Common myeloid progenitor, CD34-positive (primary cell): ENCODE data around the gene HOXB5.

Source experiments
- CTCF ChIA-PET: fragments of 350-600 bp; sonication (Branson Sonifier 250); formaldehyde crosslinking; loops from one replicate; lab custom pipeline; 2021; ENCODE audit warnings: antibody characterized with exemption; lab: Charles Lee
- POLR2A ChIA-PET: fragments of 350-600 bp; sonication (Branson Sonifier 250); formaldehyde crosslinking; loops from one replicate; lab custom pipeline; 2021; ENCODE audit warnings: antibody characterized with exemption; lab: Charles Lee
- DNase-seq, 3 donors: peaks; one replicate each; pipeline versions ENCODE4 v3.0.0 to v3.0.0-alpha.2; 2013
- H3K27ac ChIP-seq, 2 experiments: 1 replicate in 1 of 2; 2 replicates in 1 of 2; pipeline ENCODE4 v1.7.0; 2013; ENCODE audit warnings: inconsistent platforms in 2 of 2, low read length in 2 of 2, mild to moderate bottlenecking in 2 of 2, low read depth in 1 of 2, moderate library complexity in 1 of 2; ENCODE audit not compliant: severe bottlenecking in 2 of 2, insufficient read depth in 1 of 2, poor library complexity in 1 of 2
- H3K27me3 ChIP-seq, 5 experiments: replicated peaks in 2 of 5; 1 replicate in 3 of 5; 2 replicates in 2 of 5; pipeline versions ENCODE4 v1.6.1 to v1.7.0; 2013; ENCODE audit warnings: low read length in 4 of 5, mild to moderate bottlenecking in 2 of 5, moderate library complexity in 2 of 5, inconsistent platforms in 1 of 5; ENCODE audit not compliant: insufficient read depth in 5 of 5, control insufficient read depth in 4 of 5
- H3K36me3 ChIP-seq, 4 experiments: 1 replicate in 2 of 4; 2 replicates in 2 of 4; pipeline versions ENCODE4 v1.6.1 to v1.7.0; 2013; ENCODE audit warnings: low read length in 3 of 4, control low read depth in 1 of 4, mild to moderate bottlenecking in 1 of 4; ENCODE audit not compliant: control insufficient read depth in 4 of 4, insufficient read depth in 4 of 4
- H3K4me1 ChIP-seq, 4 experiments: 1 replicate in 3 of 4; 2 replicates in 1 of 4; pipeline versions ENCODE4 v1.6.1 to v1.7.1; 2013; ENCODE audit warnings: low read length in 3 of 4, mild to moderate bottlenecking in 3 of 4, control low read depth in 1 of 4, inconsistent platforms in 1 of 4, moderate library complexity in 1 of 4; ENCODE audit not compliant: control insufficient read depth in 4 of 4, insufficient read depth in 4 of 4; ENCODE audit errors: control extremely low read depth in 1 of 4
- H3K4me3 ChIP-seq, 7 experiments: 1 replicate in 4 of 7; 2 replicates in 3 of 7; pipeline versions ENCODE4 v1.5.1 to v1.7.0; 2013; ENCODE audit warnings: mild to moderate bottlenecking in 7 of 7, low read length in 6 of 7, moderate library complexity in 6 of 7, inconsistent platforms in 2 of 7, low read depth in 2 of 7, control low read depth in 1 of 7; ENCODE audit not compliant: insufficient read depth in 4 of 7, control insufficient read depth in 1 of 7; ENCODE audit errors: extremely low read depth in 1 of 7
- H3K9me3 ChIP-seq, 5 experiments: 1 replicate in 4 of 5; 2 replicates in 1 of 5; pipeline versions ENCODE4 v1.6.1 to v1.7.1; 2013; ENCODE audit warnings: low read length in 4 of 5, mild to moderate bottlenecking in 2 of 5, inconsistent platforms in 1 of 5, low read depth in 1 of 5, moderate library complexity in 1 of 5; ENCODE audit not compliant: control insufficient read depth in 4 of 5, insufficient read depth in 2 of 5; ENCODE audit errors: control extremely low read depth in 1 of 5
- WGBS: methylation state at CpG from one replicate; pipeline ENCODE4 v1.1.5; 2013; ENCODE audit not compliant: insufficient coverage; 5-methylcytosine and 5-hydroxymethylcytosine counted together

The HOXB5 gene

DNA sequence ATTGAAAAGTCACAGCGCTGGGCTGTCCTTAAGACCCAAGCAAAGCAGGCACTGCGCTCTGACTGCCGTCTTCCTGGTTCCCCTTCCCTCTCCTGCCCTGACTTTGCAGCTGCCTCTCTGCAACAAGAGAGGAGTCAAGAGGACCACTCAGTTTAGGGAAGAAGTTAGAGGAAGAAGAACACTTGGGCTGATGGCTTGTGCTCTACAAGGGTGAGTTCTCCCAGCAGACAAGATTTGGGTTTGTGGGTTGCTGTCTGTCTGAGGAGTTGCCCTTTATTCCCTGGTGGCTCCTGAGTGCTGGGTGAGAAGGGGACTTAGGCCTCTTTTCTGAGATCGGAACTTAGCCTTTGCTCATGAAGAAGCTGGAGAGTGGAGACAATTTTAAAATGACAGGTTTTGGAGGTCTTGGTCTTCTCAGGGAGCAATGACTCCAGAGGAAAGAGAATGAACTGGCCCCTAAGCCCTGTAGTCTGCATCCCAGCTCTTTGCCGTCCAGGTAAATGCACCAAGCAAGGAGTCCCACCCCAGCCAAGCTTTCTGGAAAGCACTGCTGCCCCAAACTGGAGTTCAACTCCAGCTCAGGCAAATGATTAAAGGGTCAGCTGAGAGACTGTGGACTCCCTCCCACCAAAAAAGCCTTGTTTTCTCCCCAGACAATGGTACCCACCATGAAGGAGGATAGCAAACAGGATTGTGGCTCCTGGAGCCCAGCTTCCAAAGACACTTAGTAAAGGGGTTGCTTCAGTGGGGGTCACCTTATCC, 35.3 kb upstream of the HOXB5 start:
- POLR2A ChIA-PET = no interaction called here
- no peak for DNase-seq
- Histone ChIP-seq H3K27ac (peak overlapping the region in 1 of 2 experiments; percentile 76), H3K4me1 (peaks cover 0 to 31% (median 27%) of the 10 kb centered on the region in 4 experiments), H3K9me3 (no peaks in the 10 kb centered on the region), H3K36me3 (no peaks in the 10 kb centered on the region), H3K4me3 (no peak overlapping the region), H3K27me3 (peaks cover 18 to 99% (median 54%) of the 10 kb centered on the region in 5 experiments)
- 50% methylated on average over 4 of the region's 5 CpGs for WGBS
- CTCF ChIA-PET = interaction anchor here (0.6 to 1.7 kb wide), 4 partner anchors 8 to 35 kb away, joined by 3 to 7 read pairs (median 4); no protein-coding TSS in a partner anchor

DNA sequence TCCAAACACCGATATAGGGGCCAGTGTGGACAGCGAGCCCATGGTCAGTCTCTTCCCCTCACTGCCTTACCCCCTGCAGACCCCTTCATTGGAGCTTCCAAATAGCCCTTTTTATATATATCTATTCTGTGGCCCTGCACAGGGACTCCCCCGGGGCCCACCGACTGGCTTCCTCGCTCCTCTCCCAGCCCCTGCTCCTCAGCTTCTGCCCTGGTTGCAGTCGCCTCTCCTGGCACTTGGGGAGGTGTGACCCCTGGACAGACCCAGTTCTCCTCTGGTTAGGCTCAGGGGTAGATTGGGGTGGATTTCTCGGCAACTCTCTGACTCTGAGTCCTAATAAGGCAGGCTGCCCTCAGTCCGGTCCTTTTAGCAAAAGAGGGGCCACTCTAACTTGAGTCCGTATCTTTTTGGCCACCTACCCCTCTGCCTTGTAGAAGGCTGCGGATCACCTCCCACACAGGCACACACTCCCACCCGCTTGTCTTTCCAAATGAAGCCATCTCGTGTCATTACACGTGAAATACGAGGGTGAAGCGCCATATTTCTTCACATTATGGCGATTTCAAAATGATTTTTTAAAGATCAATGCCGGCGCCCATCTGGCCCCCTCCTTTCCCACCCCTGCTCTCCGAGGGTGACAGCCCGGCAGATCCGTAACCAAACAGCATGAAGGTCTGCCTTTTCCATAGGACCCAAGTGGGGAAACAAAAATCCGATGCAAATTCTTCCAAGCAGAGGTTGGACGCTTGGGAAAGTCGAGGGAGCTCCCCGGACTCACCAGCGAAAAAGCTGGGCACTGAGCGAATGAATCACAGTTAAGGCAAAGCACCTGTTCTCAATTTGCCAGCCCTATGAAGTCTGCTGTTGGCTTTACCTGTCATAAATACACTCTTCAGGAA, 34.3 kb upstream of the HOXB5 start:
- CTCF ChIA-PET = interaction anchor here (1.4 to 1.7 kb wide), 2 partner anchors 9 to 11 kb away, joined by 4 to 7 read pairs; no protein-coding TSS in a partner anchor
- H3K27me3 ChIP-seq = peaks cover 18 to 99% (median 57%) of the 10 kb centered on the region in 5 experiments
- no peaks in the 10 kb centered on the region for H3K36me3 ChIP-seq
- H3K4me1 ChIP-seq = peaks cover 0 to 28% (median 24%) of the 10 kb centered on the region in 4 experiments
- no peak for DNase-seq
- H3K27ac ChIP-seq = peak overlapping the region in 1 of 2 experiments; percentile 76
- WGBS = 74% methylated on average over 23 of the region's 27 CpGs
- no peaks in the 10 kb centered on the region for H3K9me3 ChIP-seq
- POLR2A ChIA-PET = interaction anchor here (0.7 kb wide), 1 partner anchor 520 kb away, joined by 3 read pairs; no protein-coding TSS in a partner anchor
- H3K4me3 ChIP-seq = no peak overlapping the region

DNA sequence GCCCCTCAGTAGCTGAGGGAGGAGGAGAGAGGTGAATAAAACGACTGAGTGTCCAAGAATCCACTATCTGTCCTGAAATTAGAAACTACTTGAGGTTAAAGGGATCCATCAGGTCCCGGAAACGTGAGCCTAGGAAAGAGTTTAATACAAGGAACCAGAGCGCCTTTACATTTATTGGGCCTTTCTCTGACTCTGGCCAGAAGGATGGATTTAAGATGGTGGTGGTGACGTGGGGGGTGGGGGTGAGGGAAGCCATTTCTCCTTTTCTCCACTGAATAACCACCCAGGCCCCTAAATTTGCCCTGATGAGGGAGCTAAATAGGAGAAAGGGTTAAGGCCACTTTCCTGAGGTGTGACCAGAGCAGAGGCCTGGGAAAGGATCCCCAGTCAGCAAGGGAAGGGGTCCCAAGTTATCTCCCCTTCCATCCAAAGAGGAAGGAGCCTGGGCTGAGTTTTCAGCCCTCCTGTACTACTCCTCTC, 33.6 kb upstream of the HOXB5 start:
- H3K27ac ChIP-seq = peak overlapping the region in 1 of 2 experiments; percentile 76
- ChIA-PET POLR2A (interaction anchor here (0.7 kb wide), 1 partner anchor 519 kb away, joined by 3 read pairs; no protein-coding TSS in a partner anchor), CTCF (interaction anchor here (0.5 to 2.8 kb wide), 4 partner anchors 9 to 592 kb away, joined by 4 to 27 read pairs (median 6); partner anchors contain the start of gene HOXB8)
- peaks cover 0 to 28% (median 24%) of the 10 kb centered on the region in 4 experiments for H3K4me1 ChIP-seq
- no peaks in the 10 kb centered on the region for H3K36me3 ChIP-seq
- WGBS = 55% methylated on average over 4 of the region's 5 CpGs
- no peak for DNase-seq
- peaks cover 18 to 99% (median 60%) of the 10 kb centered on the region in 5 experiments for H3K27me3 ChIP-seq
- H3K9me3 ChIP-seq = no peaks in the 10 kb centered on the region
- H3K4me3 ChIP-seq = peak overlapping the region in 2 of 7 experiments; percentile 11 to 31

DNA sequence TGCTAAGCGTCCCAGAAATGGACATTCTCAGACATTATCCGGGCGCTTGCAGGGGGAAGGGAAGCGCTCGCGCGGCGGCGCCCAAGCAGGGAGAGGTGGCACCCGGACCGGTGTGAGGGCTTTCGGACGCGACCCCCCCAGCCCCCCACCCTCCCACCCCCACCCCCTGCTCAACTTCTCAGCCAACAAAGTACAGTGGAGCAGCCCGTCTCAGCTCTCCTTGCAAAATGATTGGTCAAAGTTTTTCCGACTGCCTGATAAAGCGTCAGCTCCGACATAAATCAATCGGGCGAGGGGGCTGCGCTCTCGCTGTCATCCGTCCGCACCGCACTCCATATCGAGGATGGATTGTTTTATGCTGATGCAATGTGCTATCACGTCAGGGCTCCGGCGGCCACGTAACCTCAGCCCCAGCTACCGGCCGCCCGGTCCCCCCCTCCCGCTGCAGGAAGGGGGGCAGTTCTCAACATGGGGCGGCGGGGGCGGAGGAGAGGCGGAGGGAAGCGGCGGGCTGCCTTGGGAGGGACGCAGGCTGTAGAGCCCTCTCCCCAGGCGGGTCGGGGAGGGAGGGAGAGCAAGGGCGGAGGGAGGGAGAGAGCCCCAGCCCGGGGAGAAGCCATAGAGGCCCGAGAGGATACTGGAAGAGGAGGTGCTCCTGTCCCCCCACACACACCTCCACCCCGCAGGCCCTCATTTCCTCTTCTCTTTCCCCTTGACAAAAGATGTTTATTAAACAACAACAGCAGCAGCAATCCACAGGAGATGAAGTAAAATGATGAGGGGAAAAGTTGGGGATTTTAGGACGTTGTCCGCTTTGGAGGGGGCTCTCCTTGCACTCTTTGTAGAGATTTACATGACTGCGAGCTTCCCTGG, 32.9 kb upstream of the HOXB5 start, which contains the start of gene HOXB9:
Gene HOXB9 (minus strand): TSS at position 114 of the 873 bp plus-strand sequence. CDS start 89 bp downstream, at position 25.
- DNase-seq = peak; percentile 70 to 87 (median 86)
- WGBS = 8% methylated on average over 18 of the region's 50 CpGs

DNA sequence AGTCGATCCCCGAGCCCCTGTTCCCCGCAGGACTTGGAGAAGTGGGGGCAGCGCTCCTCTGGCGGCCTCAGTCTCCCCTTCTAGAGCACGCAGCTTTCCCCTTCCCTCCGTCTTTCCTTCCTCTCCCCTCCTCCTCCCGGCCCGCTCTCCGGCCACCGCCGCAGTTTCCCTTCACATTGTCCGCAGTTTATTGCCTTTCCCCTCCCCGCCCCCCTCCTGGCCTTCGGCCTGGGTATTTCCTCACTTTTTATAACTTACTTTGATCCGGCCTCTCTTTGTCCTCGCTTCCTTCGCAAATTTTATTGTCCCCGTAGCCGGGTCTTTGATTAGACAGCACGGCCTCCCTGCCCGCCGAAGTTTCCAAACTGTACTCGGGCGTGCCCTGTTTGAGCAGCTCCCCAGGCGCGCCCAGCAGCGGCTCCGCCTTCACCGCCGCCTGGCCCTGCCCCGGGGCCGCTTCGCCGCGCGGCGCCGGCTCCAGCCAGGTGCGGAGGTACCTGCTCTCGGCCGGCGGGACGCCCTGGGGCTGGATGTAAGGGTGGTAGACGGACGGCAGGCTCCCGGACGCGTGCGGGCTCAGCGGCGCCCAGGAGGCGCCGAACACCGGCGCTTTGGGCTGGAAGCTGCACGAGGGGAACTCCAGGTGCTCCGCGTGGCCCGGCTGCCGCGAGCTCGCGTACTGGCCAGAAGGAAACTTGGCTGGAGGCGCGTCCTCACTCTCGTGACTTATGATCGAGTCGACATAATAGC, 32.1 kb upstream of the HOXB5 start:
- Histone ChIP-seq H3K27me3 (peaks cover 18 to 99% (median 64%) of the 10 kb centered on the region in 5 experiments), H3K36me3 (no peaks in the 10 kb centered on the region), H3K4me3 (peak overlapping the region; percentile 15 to 73 (median 57)), H3K27ac (peak overlapping the region in 1 of 2 experiments; percentile 79), H3K4me1 (peaks cover 0 to 28% (median 24%) of the 10 kb centered on the region in 4 experiments), H3K9me3 (no peaks in the 10 kb centered on the region)
- DNase-seq = peak in 2 of 3 donors; percentile 60 to 72
- POLR2A ChIA-PET = interaction anchor here (0.7 to 1.0 kb wide), 2 partner anchors 11 to 365 kb away, joined by 3 read pairs; no protein-coding TSS in a partner anchor
- CTCF ChIA-PET = interaction anchor here (0.8 to 2.8 kb wide), 9 partner anchors 10 to 317 kb away, joined by 3 to 27 read pairs (median 4); partner anchors contain the start of gene HOXB8
- 0% methylated on average over 57 of the region's 69 CpGs for WGBS

More for the DNA sequence above, 32.9 kb upstream of the HOXB5 start, which contains the start of gene HOXB9:
- H3K27ac ChIP-seq = peak within 1 kb of the TSS in 1 of 2 experiments; percentile 79
- CTCF ChIA-PET = interaction anchor here (0.5 to 2.8 kb wide), 8 partner anchors 10 to 591 kb away, joined by 3 to 27 read pairs (median 4); partner anchors contain the start of gene HOXB8
- POLR2A ChIA-PET = interaction anchor here (1.0 kb wide), 1 partner anchor 10 kb away, joined by 3 read pairs; no protein-coding TSS in a partner anchor
- H3K4me3 ChIP-seq = peak within 1 kb of the TSS; percentile 15 to 73 (median 57)
- peaks cover 0 to 28% (median 24%) of the 10 kb centered on the region in 4 experiments for H3K4me1 ChIP-seq
- no peaks in the 10 kb centered on the region for H3K9me3 ChIP-seq
- peaks cover 18 to 99% (median 60%) of the 10 kb centered on the region in 5 experiments for H3K27me3 ChIP-seq
- H3K36me3 ChIP-seq = no peaks in the 10 kb centered on the region
